HTERT RPE-1 (cell line): ENCODE data around the gene PARD6G.

ENCODE experiments used
- in situ Hi-C: fragments of 300-500 bp; cut with MboI; formaldehyde crosslinking; loops from 4 replicates; pipeline ENCODE4 v1.14.3; 2020; ENCODE audit warnings: low sequenced_read_pairs

PARD6G gene

GRCh38 chr18:80191264-80191663, 56.0 kb downstream of the PARD6G start:
- in situ Hi-C loops, result no loop called here

GRCh38 chr18:80190311-80190710, 57.0 kb downstream of the PARD6G start:
- in situ Hi-C loops, result no loop called here

- in situ Hi-C loops, result no loop called here
Measured at GRCh38 chr18:80189531-80189865, 57.8 kb downstream of the PARD6G start.

- in situ Hi-C loops, result no loop called here
Measured at GRCh38 chr18:80188643-80189530, 58.4 kb downstream of the PARD6G start.

- in situ Hi-C loops, result no loop called here
Measured at GRCh38 chr18:80187956-80188642, 59.2 kb downstream of the PARD6G start.

- in situ Hi-C loops, result no loop called here
Measured at GRCh38 chr18:80185545-80185944, 61.8 kb downstream of the PARD6G start.

GRCh38 chr18:80184243-80184772, 63.0 kb downstream of the PARD6G start:
- in situ Hi-C loops, result no loop called here

GRCh38 chr18:80183273-80184050, 63.9 kb downstream of the PARD6G start:
- in situ Hi-C loops, result no loop called here

- in situ Hi-C loops, result no loop called here
Measured at GRCh38 chr18:80182855-80183254, 64.5 kb downstream of the PARD6G start.

GRCh38 chr18:80181642-80182461, 65.5 kb downstream of the PARD6G start:
- in situ Hi-C loops, result no loop called here

GRCh38 chr18:80180778-80181564, 66.3 kb downstream of the PARD6G start:
- in situ Hi-C loops, result no loop called here

GRCh38 chr18:80179857-80180558, 67.3 kb downstream of the PARD6G start:
- in situ Hi-C loops, result no loop called here

GRCh38 chr18:80178935-80179818, 68.1 kb downstream of the PARD6G start:
- in situ Hi-C loops, result no loop called here

- in situ Hi-C loops, result no loop called here
Measured at GRCh38 chr18:80177128-80177527, 70.2 kb downstream of the PARD6G start.

- in situ Hi-C loops, result no loop called here
Measured at GRCh38 chr18:80176334-80177073, 70.8 kb downstream of the PARD6G start.

- in situ Hi-C loops, result no loop called here
Measured at GRCh38 chr18:80175451-80176204, 71.7 kb downstream of the PARD6G start.

- in situ Hi-C loops, result no loop called here
Measured at GRCh38 chr18:80173060-80173459, 74.3 kb downstream of the PARD6G start.
